ENCODE data around the gene KRT5.

Gene KRT5

GRCh38 chr12:52559979-52560378 lies 39.8 kb upstream of the KRT5 start:
- no peaks in the 10 kb centered on the region for H3K36me3 Mint-ChIP-seq (ENCODE audit: low read depth)
- H3K9me3 Mint-ChIP-seq = no peaks in the 10 kb centered on the region
- no peak overlapping the region for H3K4me3 Mint-ChIP-seq
- H3K27me3 Mint-ChIP-seq (ENCODE audit: low read depth) = peaks cover 34% of the 10 kb centered on the region
- TF ChIP-seq CTCF (IDR thresholded peaks at IDR 0.05; ENCODE audit: unreplicated experiment in 3 of 3) = no peak
- H3K27ac Mint-ChIP-seq = no peak overlapping the region
- no peaks in the 10 kb centered on the region for H3K4me1 Mint-ChIP-seq

- no peak for TF ChIP-seq CTCF (IDR thresholded peaks at IDR 0.05; ENCODE audit: unreplicated experiment in 3 of 3)
- no peaks in the 10 kb centered on the region for H3K4me1 Mint-ChIP-seq
- H3K4me3 Mint-ChIP-seq = no peak overlapping the region
- no peaks in the 10 kb centered on the region for H3K36me3 Mint-ChIP-seq (ENCODE audit: low read depth)
- H3K27me3 Mint-ChIP-seq (ENCODE audit: low read depth) = peaks cover 30% of the 10 kb centered on the region
- no peaks in the 10 kb centered on the region for H3K9me3 Mint-ChIP-seq
- H3K27ac Mint-ChIP-seq = no peak overlapping the region
Observed at GRCh38 chr12:52558781-52559445, 38.7 kb upstream of the KRT5 start.

GRCh38 chr12:52557476-52557875 lies 37.3 kb upstream of the KRT5 start:
- Mint-ChIP-seq H3K27ac (no peak overlapping the region), H3K27me3 (ENCODE audit: low read depth) (peaks cover 29% of the 10 kb centered on the region), H3K4me3 (no peak overlapping the region), H3K36me3 (ENCODE audit: low read depth) (no peaks in the 10 kb centered on the region), H3K9me3 (no peaks in the 10 kb centered on the region), H3K4me1 (no peaks in the 10 kb centered on the region)
- TF ChIP-seq CTCF (IDR thresholded peaks at IDR 0.05; ENCODE audit: unreplicated experiment in 3 of 3) = no peak

- Mint-ChIP-seq H3K27ac (no peak overlapping the region), H3K27me3 (ENCODE audit: low read depth) (peaks cover 32% of the 10 kb centered on the region), H3K4me3 (no peak overlapping the region), H3K4me1 (no peaks in the 10 kb centered on the region), H3K36me3 (ENCODE audit: low read depth) (no peaks in the 10 kb centered on the region), H3K9me3 (no peaks in the 10 kb centered on the region)
- TF ChIP-seq CTCF (IDR thresholded peaks at IDR 0.05; ENCODE audit: unreplicated experiment in 3 of 3) = no peak
Observed at GRCh38 chr12:52555577-52555976, 35.4 kb upstream of the KRT5 start.

- Mint-ChIP-seq H3K27ac (no peak within 1 kb of the TSS), H3K9me3 (no peaks in the 10 kb centered on the region), H3K4me3 (no peak within 1 kb of the TSS), H3K4me1 (no peaks in the 10 kb centered on the region), H3K27me3 (ENCODE audit: low read depth) (peaks cover 30% of the 10 kb centered on the region), H3K36me3 (ENCODE audit: low read depth) (no peaks in the 10 kb centered on the region)
- no peak for TF ChIP-seq CTCF (IDR thresholded peaks at IDR 0.05; ENCODE audit: unreplicated experiment in 3 of 3)
Observed at GRCh38 chr12:52552681-52553195, 32.5 kb upstream of the KRT5 start, which contains the start of gene KRT71. Gene KRT71 (minus strand): TSS chr12:52553145. CDS start chr12:52553077, 68 bp downstream.

- no peaks in the 10 kb centered on the region for H3K9me3 Mint-ChIP-seq
- no peak overlapping the region for H3K27ac Mint-ChIP-seq
- H3K4me1 Mint-ChIP-seq = no peaks in the 10 kb centered on the region
- no peaks in the 10 kb centered on the region for H3K36me3 Mint-ChIP-seq (ENCODE audit: low read depth)
- TF ChIP-seq CTCF (IDR thresholded peaks at IDR 0.05; ENCODE audit: unreplicated experiment in 3 of 3) = no peak
- H3K27me3 Mint-ChIP-seq (ENCODE audit: low read depth) = peaks cover 26% of the 10 kb centered on the region
- no peak overlapping the region for H3K4me3 Mint-ChIP-seq
Observed at GRCh38 chr12:52552055-52552454, 31.9 kb upstream of the KRT5 start.

Measured in nephron (organoid).